Measurements from ENCODE around the gene EOLA1.
"Not testable (repeated sequence)": the region's sequence is repeated elsewhere in the genome, so short reads cannot be mapped to it uniquely, and the experiment has no call there.

The EOLA1 gene

DNA sequence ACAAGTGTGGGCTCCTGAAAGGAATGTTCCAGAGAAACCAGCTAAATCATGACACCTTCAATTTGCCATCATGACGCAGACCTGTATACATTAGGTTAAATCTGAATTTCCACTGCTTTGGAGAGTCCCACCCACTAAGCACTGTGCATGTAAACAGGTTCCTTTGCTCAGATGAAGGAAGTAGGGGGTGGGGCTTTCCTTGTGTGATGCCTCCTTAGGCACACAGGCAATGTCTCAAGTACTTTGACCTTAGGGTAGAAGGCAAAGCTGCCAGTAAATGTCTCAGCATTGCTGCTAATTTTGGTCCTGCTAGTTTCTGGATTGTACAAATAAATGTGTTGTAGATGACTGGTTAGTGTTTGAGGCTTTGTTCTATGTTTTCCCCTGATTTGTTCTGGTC lies 6.2 kb downstream of the EOLA1 start:
- FAIRE-seq, result not testable (repeated sequence)

DNA sequence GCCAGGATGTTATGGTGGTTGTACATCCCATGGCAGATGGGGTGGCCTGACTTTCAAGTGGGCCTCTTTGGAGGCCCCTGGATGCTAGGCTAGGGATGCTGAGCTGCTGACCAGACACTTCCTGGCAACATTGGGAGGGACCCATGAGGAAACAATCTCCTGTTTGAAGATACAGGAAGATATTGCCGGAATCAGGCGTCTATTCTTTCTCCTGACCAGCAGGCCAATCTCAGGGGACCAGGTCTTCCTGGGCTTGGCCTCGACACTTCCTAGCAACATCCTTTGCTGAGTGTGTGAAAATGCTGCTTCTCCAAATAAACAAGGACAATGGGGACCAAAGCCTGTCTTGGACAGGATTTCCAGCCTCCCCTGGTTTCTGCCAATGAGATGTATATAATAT lies 7.0 kb downstream of the EOLA1 start:
- FAIRE-seq, result not testable (repeated sequence)

DNA sequence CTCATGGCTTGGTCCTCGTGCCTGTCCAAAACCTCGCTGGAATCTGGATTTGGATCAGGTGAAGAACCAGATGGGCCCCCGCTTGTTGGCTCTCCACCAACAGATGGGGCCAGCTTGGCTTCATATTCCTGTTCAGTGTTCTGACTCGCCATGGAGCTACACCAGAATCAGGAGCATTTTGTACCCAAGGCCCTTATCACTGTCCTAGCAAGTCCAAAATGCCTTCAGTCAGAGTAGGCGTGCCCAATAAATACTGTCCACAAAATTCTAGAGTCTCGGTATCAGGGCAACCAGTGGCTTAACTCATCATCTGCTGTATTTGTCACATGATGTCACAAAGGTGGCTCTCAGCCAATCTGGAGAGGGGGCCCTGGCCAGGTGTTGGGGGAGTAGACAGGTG lies 8.9 kb downstream of the EOLA1 start, which contains the start of gene HSFX3:
TSS of gene HSFX3 (minus strand) at position 224 of the 400 bp plus-strand sequence. CDS start at position 152, 72 bp downstream.
- not testable (repeated sequence) for FAIRE-seq

DNA sequence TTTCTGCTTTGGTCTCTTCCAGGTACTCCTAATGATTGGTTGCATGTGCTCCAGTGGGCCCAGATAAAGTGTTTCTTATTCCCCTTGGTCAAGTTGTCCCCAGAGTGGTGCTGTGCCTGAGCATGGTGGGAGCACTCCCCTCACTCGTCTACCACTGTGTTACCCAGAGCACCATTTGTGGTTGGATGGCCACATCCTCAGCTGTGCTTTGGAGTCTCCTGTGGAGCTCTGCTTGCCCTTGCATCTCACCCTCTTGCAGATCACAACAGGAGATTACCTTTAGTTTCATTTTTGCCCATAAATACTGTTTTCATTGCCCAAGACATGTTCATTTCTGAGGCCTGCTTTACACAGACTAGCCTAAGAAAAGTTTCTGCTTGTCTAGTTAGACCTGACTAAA lies 9.6 kb downstream of the EOLA1 start:
- FAIRE-seq, result not testable (repeated sequence)

DNA sequence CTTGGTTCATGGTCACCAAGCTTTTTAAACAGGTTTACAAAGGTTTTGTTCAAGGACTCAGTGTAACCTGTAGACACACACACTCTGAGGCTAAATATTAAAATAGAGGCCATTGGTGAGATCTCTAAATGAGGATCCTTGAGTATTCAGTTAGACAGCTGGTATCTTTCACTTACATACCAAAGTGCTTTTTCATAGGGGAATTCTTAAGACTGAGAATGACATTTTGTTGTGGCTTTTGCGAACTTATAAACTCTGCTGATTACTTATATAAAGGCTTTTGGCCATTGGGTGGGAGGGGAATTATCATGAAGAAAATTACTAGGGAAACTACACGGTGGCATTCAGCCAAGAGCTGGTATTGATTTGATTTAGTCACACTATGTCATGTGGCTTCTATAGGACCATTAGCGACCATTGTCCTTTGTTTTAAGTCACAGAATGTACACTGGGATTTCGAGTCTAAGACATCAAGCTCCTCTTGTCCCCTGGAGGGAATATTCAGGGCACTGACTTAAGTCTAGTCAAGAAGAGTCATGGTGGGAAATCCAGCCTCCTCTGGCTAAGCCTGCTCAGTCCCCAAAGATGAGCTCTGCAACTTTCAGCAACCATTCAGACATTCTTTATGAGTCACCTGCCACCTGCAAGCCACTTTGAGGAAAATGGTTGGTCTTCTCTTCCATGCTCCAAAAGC lies 10.6 kb downstream of the EOLA1 start:
- not testable (repeated sequence) for FAIRE-seq

DNA sequence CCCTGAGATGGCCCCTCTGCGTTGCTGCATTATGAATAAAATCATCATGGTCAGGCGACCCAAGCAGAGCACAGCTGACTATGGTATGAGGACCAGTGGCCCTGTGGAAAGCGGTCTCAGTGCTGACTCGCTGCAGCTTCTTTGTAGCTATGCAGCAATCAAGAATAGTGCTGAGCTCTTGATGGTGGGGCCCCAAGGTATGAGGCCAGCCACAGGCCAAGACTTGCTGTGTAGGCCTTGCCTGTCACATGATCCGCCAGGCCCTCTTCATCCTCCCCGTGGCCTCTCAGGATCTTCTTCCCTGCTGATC lies 11.1 kb downstream of the EOLA1 start:
- FAIRE-seq, result not testable (repeated sequence)

DNA sequence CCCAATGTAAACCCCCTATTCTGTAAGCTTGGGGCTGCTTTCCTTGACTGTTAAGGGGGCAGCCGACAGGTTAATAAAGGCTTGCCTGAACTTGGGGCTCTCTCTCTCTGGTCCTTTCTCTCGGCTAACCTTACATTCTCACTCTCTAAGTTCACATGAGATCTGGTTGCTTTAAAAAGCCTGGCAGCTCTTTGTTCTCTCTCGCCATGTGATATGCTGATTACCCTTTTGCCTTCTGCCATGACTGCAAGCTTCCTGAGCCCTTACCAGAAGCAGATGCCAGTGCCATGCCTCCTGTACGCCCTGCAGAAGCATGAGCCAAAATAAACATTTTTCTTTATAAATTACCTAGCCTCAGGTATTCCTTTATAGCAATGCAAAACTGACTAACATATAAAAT lies 14.4 kb downstream of the EOLA1 start:
- FAIRE-seq, result not testable (repeated sequence)

DNA sequence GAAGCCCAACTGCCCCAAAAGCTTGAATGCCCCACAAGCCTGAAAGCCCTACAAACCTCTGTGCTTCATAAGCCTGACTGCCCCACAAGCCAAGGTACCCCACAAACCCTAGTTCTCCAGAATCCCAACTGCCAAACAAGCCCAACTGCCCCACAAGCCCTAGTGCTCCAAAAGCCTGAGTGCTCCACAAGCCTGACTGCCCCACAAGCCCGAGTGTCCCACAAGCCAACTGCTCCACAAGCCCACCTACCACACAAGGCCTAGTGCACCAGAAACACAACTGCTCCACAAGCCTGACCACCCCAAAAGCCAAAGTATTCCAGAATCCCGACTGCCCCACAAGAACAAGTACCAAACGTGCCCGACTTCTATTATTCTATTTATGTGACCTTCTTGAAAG lies 22.5 kb downstream of the EOLA1 start:
- no peak for FAIRE-seq

DNA sequence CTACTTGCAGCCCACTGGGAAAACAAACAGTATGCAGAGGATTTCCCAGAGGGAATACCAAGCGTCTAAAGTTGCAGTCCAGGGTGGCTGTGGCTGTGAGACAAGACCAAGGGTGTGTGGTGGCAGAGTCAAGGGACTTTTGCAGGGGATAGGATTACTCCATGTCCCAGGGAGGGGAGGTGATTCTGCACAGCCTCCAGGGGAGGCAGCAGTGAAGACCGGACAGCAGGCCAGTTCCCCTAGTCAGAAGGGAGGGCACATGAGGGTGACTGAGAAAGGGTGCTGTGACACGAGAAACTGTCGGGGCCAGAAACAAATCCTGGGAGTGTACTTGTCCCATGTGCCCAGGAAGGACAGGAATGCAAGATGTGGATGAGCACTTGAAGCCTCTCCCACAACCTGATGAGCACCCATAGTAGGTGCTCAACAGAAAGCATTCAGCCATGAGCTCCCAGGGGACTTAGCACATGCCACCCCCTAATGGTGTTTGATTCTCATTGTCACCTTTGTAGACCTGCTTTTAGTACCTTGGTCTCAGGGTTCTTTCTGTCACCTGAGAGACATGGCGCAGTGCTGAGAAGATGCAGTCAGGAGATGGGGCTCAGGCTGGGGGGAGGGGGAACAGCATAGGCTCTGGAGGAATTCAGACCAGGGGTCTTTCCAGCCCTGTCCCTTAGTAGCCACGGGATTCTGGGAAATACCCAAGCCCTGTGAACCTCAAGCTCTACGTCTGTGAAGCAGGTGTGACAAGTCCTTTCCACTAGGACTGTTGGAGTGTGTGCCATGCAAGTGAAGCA lies 27.0 kb downstream of the EOLA1 start:
- FAIRE-seq, result no peak

DNA sequence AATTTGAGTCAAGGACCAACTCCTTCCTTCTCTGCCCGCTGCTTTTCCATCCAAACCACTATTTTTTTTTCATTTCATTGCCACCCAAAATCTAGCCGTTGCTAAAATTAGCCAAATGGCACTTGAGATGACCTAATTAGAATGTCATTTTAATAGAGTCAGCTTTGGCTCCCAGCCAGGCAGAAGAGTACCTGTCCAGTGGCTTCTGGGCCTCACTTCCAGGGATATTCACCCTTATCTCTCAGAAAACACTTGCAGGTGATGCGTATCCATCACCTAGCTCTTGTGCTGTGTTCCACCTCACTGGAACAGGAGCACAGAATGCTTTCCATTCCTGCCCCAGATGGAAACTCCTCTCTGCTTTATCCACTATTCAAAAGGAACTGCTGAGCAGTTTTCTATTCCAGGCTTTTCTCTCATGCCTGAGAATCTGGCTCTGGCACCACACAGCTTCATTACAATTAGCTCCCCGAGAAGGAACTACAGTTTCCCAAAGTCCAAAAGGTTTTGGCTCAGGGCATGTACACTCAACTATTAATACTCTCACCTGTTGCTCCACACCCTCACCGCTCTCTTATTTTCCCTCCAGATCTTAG lies 28.0 kb downstream of the EOLA1 start:
- FAIRE-seq, result no peak

DNA sequence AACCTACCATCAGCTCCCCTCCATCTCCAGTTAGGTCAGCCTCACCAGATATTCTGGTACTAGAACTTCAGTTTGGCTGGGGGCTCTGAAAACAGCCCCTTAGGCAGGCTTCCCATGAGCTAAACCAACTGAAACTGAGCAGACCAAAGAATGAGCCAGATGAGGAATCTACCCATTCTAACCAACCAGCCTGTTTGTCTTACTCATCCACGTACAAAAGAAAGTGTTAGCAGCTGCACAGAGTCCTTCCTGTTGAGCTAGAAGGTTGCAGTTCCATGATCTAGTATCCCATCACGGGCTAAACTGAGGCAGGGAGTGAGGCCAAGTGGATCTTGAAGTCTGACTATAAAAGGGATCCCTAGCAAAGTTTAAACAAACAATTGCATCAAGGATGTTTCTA lies 29.0 kb downstream of the EOLA1 start:
- FAIRE-seq, result no peak

DNA sequence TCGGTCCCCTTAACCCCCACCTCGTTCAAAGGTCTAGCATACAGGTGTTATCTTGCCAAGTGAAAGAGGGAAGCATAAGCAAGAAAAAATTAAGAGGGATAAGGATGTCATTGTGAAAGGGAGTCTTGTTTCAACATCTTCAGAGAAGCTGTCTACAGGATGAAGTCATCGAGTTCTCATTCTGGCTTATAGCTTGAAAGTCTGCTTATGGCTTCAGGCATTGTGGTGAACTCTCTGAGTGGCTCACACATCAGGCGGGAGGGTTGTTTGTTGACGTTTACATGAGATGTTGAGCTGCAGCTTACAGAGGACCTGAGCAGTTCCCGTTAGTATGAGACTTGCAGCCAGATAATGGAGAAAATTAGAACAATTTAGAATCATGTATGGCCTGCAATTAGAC lies 29.9 kb downstream of the EOLA1 start:
- FAIRE-seq, result no peak

DNA sequence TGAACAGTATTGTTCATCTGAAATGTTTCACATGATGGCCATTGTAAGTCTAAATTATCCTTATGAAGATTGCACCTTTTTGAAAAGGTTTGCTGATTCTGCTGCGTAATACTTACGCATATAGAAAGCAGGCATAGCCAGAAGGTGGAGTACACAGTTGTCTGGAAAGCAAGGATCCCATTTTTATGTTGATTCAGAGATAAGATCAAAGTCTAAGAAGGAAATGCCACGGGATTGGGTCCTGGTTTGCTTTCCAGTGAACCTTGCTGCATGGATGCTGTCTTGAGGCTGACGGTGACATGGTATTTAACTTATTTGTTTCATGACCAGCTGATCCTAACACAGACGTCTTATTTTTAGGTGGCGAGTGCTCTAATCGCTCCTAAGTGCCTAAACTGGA lies 31.0 kb downstream of the EOLA1 start:
- no peak for FAIRE-seq

DNA sequence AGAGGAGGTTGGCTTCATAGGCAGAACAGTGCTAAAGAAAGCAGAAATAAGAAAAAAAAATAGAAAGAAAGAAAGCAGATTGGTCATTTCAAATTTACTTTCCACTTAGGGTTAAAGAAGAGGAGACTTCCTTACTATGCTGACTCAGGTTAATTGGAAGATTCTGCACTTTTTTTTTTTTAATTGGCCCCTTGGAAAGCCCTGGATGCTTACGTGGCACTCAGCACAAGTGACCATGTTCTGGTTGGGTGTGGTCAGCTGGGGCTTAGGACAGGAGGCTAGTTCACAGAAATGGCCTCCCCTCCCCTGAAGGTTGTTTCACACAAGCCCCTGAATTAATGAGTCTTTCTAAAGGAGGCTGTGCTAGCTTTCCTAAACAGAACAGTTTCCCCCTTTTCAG lies 31.9 kb downstream of the EOLA1 start:
- no peak for FAIRE-seq

DNA sequence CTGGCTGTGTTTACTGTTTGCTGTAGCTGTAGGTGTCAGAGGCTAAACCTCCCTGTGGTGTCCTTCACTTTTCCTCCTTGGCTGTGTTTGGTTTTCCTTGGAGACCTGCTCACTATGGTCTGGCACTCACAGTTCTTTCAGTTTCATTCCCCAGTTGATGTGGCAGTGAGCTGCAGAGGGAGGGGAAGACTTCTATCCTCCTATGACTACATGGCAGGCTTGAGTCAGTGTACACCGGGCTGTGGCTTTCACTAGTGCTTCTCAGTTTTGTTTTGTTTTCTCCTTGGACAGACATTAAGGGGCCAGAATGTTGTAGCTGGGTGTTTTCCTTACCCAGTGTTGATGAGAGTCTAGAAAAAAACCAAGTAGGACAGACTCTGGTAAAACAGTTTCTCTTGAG lies 32.6 kb downstream of the EOLA1 start:
- not testable (repeated sequence) for FAIRE-seq

DNA sequence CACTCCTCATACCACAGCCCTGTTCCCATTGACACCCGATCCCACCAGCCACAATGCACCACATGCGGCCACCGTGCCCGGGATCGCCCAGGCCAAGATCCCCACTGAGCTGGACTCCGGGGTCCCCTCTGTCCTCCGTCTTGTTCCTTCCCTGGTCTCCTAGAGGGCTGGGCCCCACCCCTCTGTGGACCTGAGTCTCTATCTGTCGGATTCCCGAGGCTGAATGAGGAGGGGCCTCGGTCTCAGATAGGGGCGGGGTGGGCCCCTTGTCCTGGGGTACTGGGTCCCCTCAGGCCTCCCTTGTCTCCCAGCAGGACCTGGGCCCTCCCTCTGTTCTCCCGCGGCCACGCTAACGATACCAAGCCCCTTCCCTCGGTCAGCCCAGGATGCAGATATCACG lies 44.8 kb downstream of the EOLA1 start:
- FAIRE-seq, result not testable (repeated sequence)

DNA sequence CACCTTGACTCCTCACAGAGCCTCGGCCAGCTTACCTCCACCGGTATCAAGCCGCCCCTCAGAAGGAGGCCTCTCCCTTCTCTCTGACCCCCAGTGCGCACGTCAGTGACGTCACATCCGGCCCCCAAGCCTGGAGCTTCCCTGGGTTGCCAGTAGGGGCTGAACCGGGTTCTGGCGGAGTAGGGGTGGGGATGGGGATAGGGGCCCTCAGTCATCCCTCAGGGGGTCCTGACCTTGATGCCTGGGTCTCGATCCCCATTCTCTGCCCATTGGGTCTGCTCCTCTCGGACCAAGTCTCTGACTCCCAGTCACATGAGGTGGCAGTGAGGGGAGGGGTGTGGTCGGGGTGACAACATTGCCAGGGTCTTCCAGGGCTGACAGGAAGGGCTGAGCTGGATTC lies 46.5 kb downstream of the EOLA1 start, which contains the start of gene MAGEA9B:
TSS of gene MAGEA9B (minus strand) at position 101 of the 400 bp plus-strand sequence. CDS start 4,280 bp downstream, outside the sequence.
- not testable (repeated sequence) for FAIRE-seq

DNA sequence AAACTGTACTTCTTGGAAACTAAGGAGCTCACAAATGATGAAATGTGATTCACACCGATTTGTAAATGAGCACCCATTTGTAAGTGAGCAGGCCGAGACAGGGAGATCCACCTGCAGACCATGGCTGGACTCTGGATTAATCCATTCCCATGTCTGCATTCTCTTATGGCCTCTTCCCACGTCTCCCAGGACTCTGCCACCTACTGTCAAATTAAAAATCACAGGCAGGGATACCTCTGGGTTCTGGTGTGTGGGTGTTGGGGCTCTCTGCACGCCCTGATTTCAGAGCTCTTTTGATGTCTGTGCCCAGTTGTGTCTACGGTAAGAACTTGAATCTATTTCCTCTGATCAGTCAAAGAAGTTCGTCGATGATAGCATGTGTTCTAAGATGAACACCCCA lies 50.2 kb downstream of the EOLA1 start:
- FAIRE-seq, result not testable (repeated sequence)

DNA sequence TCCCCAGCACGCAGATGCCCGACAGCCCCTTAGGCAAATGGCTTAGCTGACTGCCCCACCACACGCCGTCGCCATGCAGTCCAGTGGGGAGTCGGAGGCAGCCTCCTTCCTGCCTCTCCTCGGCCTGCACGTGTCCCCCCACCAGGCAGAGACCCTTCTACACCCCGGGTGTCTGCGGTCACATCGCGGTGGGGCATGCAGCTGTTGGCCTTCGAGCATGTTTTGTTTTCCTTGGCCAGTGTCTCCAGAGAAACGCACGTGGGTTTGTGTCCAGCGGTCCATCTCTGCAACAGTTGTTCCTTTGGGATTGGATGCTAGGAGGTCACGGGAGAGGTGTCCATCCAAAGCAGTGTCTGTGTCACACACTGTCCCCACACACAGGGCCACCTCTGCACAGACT lies 54.4 kb downstream of the EOLA1 start, which contains the start of gene HSFX2:
TSS of gene HSFX2 (minus strand) at position 101 of the 400 bp plus-strand sequence. CDS start 614 bp downstream, outside the sequence.
- not testable (repeated sequence) for FAIRE-seq

DNA sequence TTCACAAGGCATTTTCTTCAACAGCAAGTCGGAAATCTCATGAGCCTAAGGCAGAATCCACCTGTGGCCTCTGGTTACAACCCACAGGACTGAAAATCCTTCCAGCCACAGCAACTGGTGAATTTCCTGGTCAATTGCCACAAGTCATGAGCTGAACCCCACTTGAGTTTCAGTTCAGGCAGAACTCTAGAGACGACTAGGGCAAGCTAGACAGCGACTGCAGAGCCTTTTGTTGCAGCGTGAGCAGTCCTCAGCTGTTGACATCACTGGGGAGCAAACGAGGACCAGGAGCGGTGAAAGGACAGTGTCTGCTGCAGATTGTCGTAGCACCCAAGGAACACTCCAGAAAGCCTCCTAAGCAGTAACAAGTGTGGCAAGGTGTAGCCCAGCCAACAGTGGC lies 55.1 kb downstream of the EOLA1 start:
- FAIRE-seq, result not testable (repeated sequence)
